SK-N-SH treated with all-trans-retinoic acid at 6 μM for 48 hours (cell line): ENCODE measurements around the gene TSPAN18.

ENCODE experiments used
- ATAC-seq: fragments of 200-7000 bp; cut with Tn5 transposase; 3 replicates; pipeline ENCODE4 v1.9.1; 2020; ENCODE audit warnings: mild to moderate bottlenecking, moderate library complexity
- ARNTL ChIP-seq: fragments of 450-650 bp; formaldehyde crosslinking; IDR thresholded peaks from 2 replicates; pipeline ENCODE4 v1.5.0; 2020; ENCODE audit warnings: low read depth, mild to moderate bottlenecking, moderate library complexity, borderline replicate concordance
- BACH2 ChIP-seq: fragments of 250-450 bp; sonication (Bioruptor Pico); IDR thresholded peaks from 2 replicates; pipeline ENCODE4 v1.9.0; 2021; ENCODE audit warnings: mild to moderate bottlenecking, borderline replicate concordance
- CSDC2 ChIP-seq: fragments of 250-450 bp; sonication (Bioruptor Pico); IDR thresholded peaks from 2 replicates; pipeline ENCODE4 v1.5.0; 2020; ENCODE audit warnings: mild to moderate bottlenecking, moderate library complexity
- ESRRG ChIP-seq: fragments of 250-450 bp; sonication (Bioruptor Pico); IDR thresholded peaks from 2 replicates; pipeline ENCODE4 v1.6.1; 2021; ENCODE audit warnings: mild to moderate bottlenecking
- GLIS3 ChIP-seq: fragments of 250-450 bp; sonication (Bioruptor Pico); IDR thresholded peaks from 2 replicates; pipeline ENCODE4 v1.5.0; 2020; ENCODE audit warnings: mild to moderate bottlenecking, moderate library complexity
- ISL1 ChIP-seq: fragments of 250-450 bp; sonication (Bioruptor Pico); IDR thresholded peaks from 2 replicates; pipeline ENCODE4 v2.1.2; 2022; ENCODE audit warnings: mild to moderate bottlenecking, moderate library complexity
- OSR1 ChIP-seq: fragments of 250-450 bp; sonication (Bioruptor Pico); IDR thresholded peaks from 2 replicates; pipeline ENCODE4 v1.8.0; 2022; ENCODE audit warnings: moderate library complexity, mild to moderate bottlenecking, inconsistent platforms
- PPARA ChIP-seq: fragments of 250-450 bp; sonication (Bioruptor Pico); IDR thresholded peaks from 2 replicates; pipeline ENCODE4 v1.5.0; 2020; ENCODE audit warnings: mild to moderate bottlenecking, borderline replicate concordance
- SNAI2 ChIP-seq: fragments of 250-450 bp; sonication (Bioruptor Pico); IDR thresholded peaks from 2 replicates; pipeline ENCODE4 v1.5.0; 2020; ENCODE audit warnings: mild to moderate bottlenecking, moderate library complexity
- TCF4 ChIP-seq: fragments of 250-450 bp; sonication (Bioruptor Pico); IDR thresholded peaks from 2 replicates; pipeline ENCODE4 v1.8.0; 2021; ENCODE audit warnings: mild to moderate bottlenecking, moderate library complexity, borderline replicate concordance
- TOX ChIP-seq: fragments of 250-450 bp; sonication (Bioruptor Pico); IDR thresholded peaks from 2 replicates; pipeline ENCODE4 v1.8.0; 2021; ENCODE audit warnings: mild to moderate bottlenecking, moderate library complexity, borderline replicate concordance
- ZC3H10 ChIP-seq: fragments of 250-450 bp; sonication (Bioruptor Pico); IDR thresholded peaks from 2 replicates; pipeline ENCODE4 v1.5.1; 2021; ENCODE audit warnings: mild to moderate bottlenecking, moderate library complexity
- ZFP3 ChIP-seq: fragments of 250-450 bp; sonication (Bioruptor Pico); IDR thresholded peaks from 2 replicates; pipeline ENCODE4 v1.5.0; 2020; ENCODE audit warnings: mild to moderate bottlenecking, moderate library complexity
- ZFP30 ChIP-seq: fragments of 450-650 bp; formaldehyde crosslinking; IDR thresholded peaks from 2 replicates; pipeline ENCODE4 v1.5.0; 2022; ENCODE audit warnings: mild to moderate bottlenecking, moderate library complexity
- ZNF565 ChIP-seq: fragments of 450-650 bp; formaldehyde crosslinking; conservative IDR thresholded peaks from 2 replicates; pipeline ENCODE4 v1.5.0; 2020; ENCODE audit warnings: low read depth, mild to moderate bottlenecking, moderate library complexity
- ZNF70 ChIP-seq: fragments of 450-650 bp; formaldehyde crosslinking; IDR thresholded peaks from 2 replicates; pipeline ENCODE4 v1.5.0; 2020; ENCODE audit warnings: mild to moderate bottlenecking, moderate library complexity
- ZNF8 ChIP-seq: fragments of 450-650 bp; formaldehyde crosslinking; IDR thresholded peaks from 2 replicates; pipeline ENCODE4 v1.5.0; 2020; ENCODE audit warnings: mild to moderate bottlenecking, moderate library complexity
- TF ChIP-seq, protein P1 (sequence below): fragments of 250-450 bp; sonication (Bioruptor Pico); IDR thresholded peaks from 2 replicates; pipeline ENCODE4 v1.8.0; 2021; ENCODE audit warnings: low read depth, mild to moderate bottlenecking, moderate library complexity, borderline replicate concordance
- TF ChIP-seq, protein P2 (sequence below): fragments of 250-450 bp; sonication (Bioruptor Pico); IDR thresholded peaks from 2 replicates; pipeline ENCODE4 v1.8.0; 2020; ENCODE audit warnings: mild to moderate bottlenecking, moderate library complexity, borderline replicate concordance
- TF ChIP-seq, protein P3 (sequence below): fragments of 250-450 bp; sonication (Bioruptor Pico); IDR thresholded peaks from 2 replicates; pipeline ENCODE4 v1.5.1; 2021; ENCODE audit warnings: mild to moderate bottlenecking, moderate library complexity
- TF ChIP-seq, protein P4 (sequence below): fragments of 250-450 bp; sonication (Bioruptor Pico); IDR thresholded peaks from 2 replicates; pipeline ENCODE4 v1.5.1; 2020; ENCODE audit warnings: low read depth, mild to moderate bottlenecking, moderate library complexity

The TSPAN18 gene

DNA sequence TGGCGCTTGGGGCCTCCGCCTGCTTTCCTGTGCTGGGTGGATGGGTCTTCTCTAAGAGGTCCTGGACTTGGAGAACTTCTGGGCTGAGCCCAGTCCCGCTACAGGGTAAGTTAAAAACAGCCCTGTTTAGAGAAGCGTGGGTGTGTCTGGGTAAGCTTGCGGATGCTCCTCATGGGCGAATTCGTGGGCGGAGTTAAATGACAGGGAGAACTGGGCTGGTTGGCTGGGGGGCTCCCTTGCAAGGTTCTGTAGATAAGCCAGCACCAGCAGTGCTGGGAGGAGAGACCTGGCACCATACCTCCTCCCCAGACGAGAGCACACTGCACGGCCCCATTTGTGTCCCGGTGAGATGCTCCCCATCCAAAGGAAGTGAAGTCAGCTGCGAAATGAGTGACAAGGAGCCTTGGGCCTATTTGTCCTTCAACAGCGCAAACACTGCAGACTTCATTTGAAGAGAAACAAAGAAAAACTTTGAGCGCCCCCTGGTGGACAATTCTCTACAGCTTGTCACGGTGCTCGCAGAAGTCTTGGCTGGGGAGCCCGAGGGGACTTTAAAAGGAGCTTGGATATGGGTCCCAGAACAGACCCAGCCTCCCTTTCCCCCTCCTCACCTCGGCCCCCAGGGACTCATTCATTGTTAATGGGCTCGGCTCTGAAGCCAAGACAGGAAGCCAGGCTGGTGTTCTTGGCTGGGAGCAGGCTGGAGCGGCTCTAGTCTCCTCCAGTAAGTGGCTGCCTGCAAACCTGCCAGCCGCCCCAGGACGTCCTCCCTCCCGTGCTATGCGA lies 184.5 kb downstream of the TSPAN18 start (continued):
- TF ChIP-seq, protein P1, sequence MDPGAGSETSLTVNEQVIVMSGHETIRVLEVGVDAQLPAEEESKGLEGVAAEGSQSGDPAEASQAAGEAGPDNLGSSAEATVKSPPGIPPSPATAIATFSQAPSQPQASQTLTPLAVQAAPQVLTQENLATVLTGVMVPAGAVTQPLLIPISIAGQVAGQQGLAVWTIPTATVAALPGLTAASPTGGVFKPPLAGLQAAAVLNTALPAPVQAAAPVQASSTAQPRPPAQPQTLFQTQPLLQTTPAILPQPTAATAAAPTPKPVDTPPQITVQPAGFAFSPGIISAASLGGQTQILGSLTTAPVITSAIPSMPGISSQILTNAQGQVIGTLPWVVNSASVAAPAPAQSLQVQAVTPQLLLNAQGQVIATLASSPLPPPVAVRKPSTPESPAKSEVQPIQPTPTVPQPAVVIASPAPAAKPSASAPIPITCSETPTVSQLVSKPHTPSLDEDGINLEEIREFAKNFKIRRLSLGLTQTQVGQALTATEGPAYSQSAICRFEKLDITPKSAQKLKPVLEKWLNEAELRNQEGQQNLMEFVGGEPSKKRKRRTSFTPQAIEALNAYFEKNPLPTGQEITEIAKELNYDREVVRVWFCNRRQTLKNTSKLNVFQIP (CRISPR knock-in tag): no peak
- TF ChIP-seq ZNF565 (CRISPR knock-in tag) (no peak), CSDC2 (CRISPR knock-in tag) (no peak), ZNF8 (CRISPR knock-in tag) (no peak), BACH2 (CRISPR knock-in tag) (no peak), SNAI2 (CRISPR knock-in tag) (no peak), ISL1 (CRISPR knock-in tag) (no peak), ZFP30 (CRISPR knock-in tag) (no peak)
- TF ChIP-seq, protein P2, sequence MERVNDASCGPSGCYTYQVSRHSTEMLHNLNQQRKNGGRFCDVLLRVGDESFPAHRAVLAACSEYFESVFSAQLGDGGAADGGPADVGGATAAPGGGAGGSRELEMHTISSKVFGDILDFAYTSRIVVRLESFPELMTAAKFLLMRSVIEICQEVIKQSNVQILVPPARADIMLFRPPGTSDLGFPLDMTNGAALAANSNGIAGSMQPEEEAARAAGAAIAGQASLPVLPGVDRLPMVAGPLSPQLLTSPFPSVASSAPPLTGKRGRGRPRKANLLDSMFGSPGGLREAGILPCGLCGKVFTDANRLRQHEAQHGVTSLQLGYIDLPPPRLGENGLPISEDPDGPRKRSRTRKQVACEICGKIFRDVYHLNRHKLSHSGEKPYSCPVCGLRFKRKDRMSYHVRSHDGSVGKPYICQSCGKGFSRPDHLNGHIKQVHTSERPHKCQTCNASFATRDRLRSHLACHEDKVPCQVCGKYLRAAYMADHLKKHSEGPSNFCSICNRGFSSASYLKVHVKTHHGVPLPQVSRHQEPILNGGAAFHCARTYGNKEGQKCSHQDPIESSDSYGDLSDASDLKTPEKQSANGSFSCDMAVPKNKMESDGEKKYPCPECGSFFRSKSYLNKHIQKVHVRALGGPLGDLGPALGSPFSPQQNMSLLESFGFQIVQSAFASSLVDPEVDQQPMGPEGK (CRISPR knock-in tag): no peak

DNA sequence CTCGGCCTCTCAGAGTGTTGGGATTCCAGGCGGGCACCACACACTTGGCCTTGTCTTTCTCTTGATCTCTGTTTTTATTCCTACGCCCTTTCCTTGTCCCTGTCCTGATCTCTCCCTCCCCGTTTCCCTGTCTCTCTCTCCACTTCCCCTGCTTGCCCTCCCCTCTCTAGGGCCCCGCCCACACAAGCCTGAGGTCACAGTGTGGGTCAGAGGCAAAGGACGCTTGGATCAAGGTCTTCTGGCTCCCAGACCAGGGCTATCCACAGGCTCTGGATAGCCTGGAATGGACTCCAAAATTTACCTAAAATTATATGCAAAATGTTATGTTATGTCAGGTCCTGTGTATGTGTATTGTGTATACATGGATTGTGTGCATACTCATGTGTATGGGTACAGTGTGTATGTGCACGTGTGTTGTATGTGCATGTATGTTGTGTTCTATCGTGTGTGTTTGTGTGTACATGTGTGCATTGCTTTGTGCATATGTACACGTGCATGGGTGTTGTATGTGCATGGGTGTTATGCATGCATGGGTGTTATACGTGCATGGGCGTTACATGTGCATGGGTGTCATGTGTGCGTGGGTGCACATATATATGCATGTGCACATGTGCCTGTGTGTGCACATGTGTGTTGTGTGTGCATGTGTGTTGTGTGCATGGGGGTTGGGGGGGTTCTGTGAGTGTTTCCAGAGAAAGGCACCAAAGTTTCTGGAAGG lies 185.7 kb downstream of the TSPAN18 start:
- ATAC-seq: no peak
- no peak for TF ChIP-seq GLIS3
- TF ChIP-seq, protein P3, sequence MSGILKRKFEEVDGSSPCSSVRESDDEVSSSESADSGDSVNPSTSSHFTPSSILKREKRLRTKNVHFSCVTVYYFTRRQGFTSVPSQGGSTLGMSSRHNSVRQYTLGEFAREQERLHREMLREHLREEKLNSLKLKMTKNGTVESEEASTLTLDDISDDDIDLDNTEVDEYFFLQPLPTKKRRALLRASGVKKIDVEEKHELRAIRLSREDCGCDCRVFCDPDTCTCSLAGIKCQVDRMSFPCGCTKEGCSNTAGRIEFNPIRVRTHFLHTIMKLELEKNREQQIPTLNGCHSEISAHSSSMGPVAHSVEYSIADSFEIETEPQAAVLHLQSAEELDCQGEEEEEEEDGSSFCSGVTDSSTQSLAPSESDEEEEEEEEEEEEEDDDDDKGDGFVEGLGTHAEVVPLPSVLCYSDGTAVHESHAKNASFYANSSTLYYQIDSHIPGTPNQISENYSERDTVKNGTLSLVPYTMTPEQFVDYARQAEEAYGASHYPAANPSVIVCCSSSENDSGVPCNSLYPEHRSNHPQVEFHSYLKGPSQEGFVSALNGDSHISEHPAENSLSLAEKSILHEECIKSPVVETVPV: no peak
- no peak for TF ChIP-seq ZNF565 (CRISPR knock-in tag)
- no peak for TF ChIP-seq PPARA (CRISPR knock-in tag)
- no peak for TF ChIP-seq ISL1 (CRISPR knock-in tag)
- no peak for TF ChIP-seq CSDC2 (CRISPR knock-in tag)
- no peak for TF ChIP-seq OSR1 (CRISPR knock-in tag)
- no peak for TF ChIP-seq SNAI2 (CRISPR knock-in tag)
- no peak for TF ChIP-seq ZNF8 (CRISPR knock-in tag)
- TF ChIP-seq ZC3H10 (CRISPR knock-in tag): no peak
- TF ChIP-seq, all 23 proteins: peak for 0

DNA sequence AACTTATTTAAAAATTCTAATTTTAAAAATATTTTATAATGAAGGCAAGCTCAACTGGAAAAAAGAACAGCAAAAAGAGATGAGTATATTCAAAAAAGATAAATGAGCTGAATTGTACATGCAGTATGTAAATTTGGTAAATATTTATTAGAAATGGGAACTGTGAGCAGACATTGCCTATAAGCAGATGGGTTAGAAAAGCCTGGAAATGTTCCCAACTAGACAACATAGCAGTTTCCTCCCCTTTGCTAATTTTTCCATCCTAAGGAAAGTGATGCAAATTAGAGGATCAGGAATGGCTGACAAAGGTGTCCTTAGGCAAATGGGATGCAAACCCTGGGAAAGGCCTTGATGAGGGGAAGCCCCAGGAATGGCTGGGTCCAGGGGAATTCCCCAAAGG lies 186.7 kb downstream of the TSPAN18 start:
- no peak for TF ChIP-seq ZC3H10 (CRISPR knock-in tag)
- TF ChIP-seq, protein P1 (CRISPR knock-in tag): no peak
- no peak for TF ChIP-seq OSR1 (CRISPR knock-in tag)
- TF ChIP-seq ISL1 (CRISPR knock-in tag): no peak
- TF ChIP-seq ZNF565 (CRISPR knock-in tag): no peak
- TF ChIP-seq, protein P4, sequence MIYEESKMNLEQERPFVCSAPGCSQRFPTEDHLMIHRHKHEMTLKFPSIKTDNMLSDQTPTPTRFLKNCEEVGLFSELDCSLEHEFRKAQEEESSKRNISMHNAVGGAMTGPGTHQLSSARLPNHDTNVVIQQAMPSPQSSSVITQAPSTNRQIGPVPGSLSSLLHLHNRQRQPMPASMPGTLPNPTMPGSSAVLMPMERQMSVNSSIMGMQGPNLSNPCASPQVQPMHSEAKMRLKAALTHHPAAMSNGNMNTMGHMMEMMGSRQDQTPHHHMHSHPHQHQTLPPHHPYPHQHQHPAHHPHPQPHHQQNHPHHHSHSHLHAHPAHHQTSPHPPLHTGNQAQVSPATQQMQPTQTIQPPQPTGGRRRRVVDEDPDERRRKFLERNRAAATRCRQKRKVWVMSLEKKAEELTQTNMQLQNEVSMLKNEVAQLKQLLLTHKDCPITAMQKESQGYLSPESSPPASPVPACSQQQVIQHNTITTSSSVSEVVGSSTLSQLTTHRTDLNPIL (CRISPR knock-in tag): no peak
- TF ChIP-seq, protein P2 (CRISPR knock-in tag): no peak
- no peak for TF ChIP-seq ZNF70 (CRISPR knock-in tag)
- TF ChIP-seq GLIS3: no peak
- TF ChIP-seq ZFP30 (CRISPR knock-in tag): no peak
- TF ChIP-seq PPARA (CRISPR knock-in tag): no peak
- no peak for TF ChIP-seq ESRRG (CRISPR knock-in tag)
- no peak for TF ChIP-seq ARNTL (CRISPR knock-in tag)
- TF ChIP-seq BACH2 (CRISPR knock-in tag): no peak
- no peak for TF ChIP-seq TOX (CRISPR knock-in tag)
- TF ChIP-seq ZNF8 (CRISPR knock-in tag): no peak
- TF ChIP-seq, protein P3: no peak
- TF ChIP-seq ZFP3 (CRISPR knock-in tag): no peak
- TF ChIP-seq TCF4 (CRISPR knock-in tag): no peak
- no peak for TF ChIP-seq SNAI2 (CRISPR knock-in tag)
- ATAC-seq: no peak
